K562 (cell line): ENCODE results near the gene URM1. TPM values are rescaled to one million over a fixed set of nuclear protein-coding genes. Genes with fewer than 3 reads are reported as not detected.
A peak's percentile ranks its signal among the peaks of the same experiment; 100 is the strongest.

Experiments used
- BCOR ChIP-seq: fragments of 450-650 bp; IDR thresholded peaks from 2 replicates; pipeline ENCODE4 v1.6.1; 2016
- CCAR2 ChIP-seq: fragments of 200-400 bp; formaldehyde crosslinking; IDR thresholded peaks from 2 replicates; pipeline ENCODE4 v1.6.1; 2017; ENCODE audit warnings: mild to moderate bottlenecking, low read depth, low read length
- COPS2 ChIP-seq: fragments of 450-650 bp; conservative IDR thresholded peaks from 2 replicates; pipeline ENCODE4 v1.6.1; 2016; ENCODE audit warnings: mild to moderate bottlenecking, moderate library complexity
- CREB1 ChIP-seq, 2 experiments: sonication (generic) in 1 of 2; formaldehyde crosslinking in 1 of 2; IDR thresholded peaks; 2 replicates each; pipeline versions ENCODE4 v1.6.1 to v1.8.0; 2012 to 2022; ENCODE audit warnings: inconsistent platforms in 1 of 2, mild to moderate bottlenecking in 1 of 2, missing genetic modification reagents in 1 of 2, moderate library complexity in 1 of 2
- CREM ChIP-seq: IDR thresholded peaks from 2 replicates; pipeline ENCODE4 v1.6.1; 2014; ENCODE audit warnings: antibody characterized with exemption, low read depth
- ETV6 ChIP-seq, 3 experiments: fragments of 150-350 bp in 1 of 3; sonication (generic) in 1 of 3; formaldehyde crosslinking in 1 of 3; IDR thresholded peaks; 2 replicates each; pipeline versions ENCODE4 v1.6.1 to v1.8.0; 2014 to 2022; ENCODE audit warnings: borderline replicate concordance in 2 of 3, low read depth in 2 of 3, antibody characterized with exemption in 1 of 3, low read length in 1 of 3, mild to moderate bottlenecking in 1 of 3, missing genetic modification reagents in 1 of 3
- FOSL1 ChIP-seq: fragments of 200-800 bp; sonication (Bioruptor generic); conservative IDR thresholded peaks from 2 replicates; pipeline ENCODE4 v1.6.1; 2016; ENCODE audit warnings: missing genetic modification characterization, missing compliant biosample characterization
- GTF2E2 ChIP-seq: fragments of 200-800 bp; sonication (Bioruptor generic); IDR thresholded peaks from 2 replicates; pipeline ENCODE4 v1.6.1; 2016; ENCODE audit warnings: missing genetic modification characterization, missing compliant biosample characterization
- ILF3 ChIP-seq: fragments of 450-650 bp; IDR thresholded peaks from 2 replicates; pipeline ENCODE4 v1.6.1; 2018; ENCODE audit warnings: antibody characterized with exemption, mild to moderate bottlenecking, moderate library complexity, borderline replicate concordance
- RREB1 ChIP-seq: fragments of 250-450 bp; sonication (Bioruptor Pico); IDR thresholded peaks from 2 replicates; pipeline ENCODE4 v1.4.0; 2020
- TARDBP ChIP-seq: fragments of 450-650 bp; IDR thresholded peaks from 2 replicates; pipeline ENCODE4 v1.6.1; 2016
- U2AF1 ChIP-seq: fragments of 200-400 bp; formaldehyde crosslinking; optimal IDR thresholded peaks from 2 replicates; pipeline ENCODE3; 2017; ENCODE audit warnings: mild to moderate bottlenecking, low read depth, low read length, moderate library complexity
- VEZF1 ChIP-seq: fragments of 200-800 bp; sonication (Bioruptor generic); IDR thresholded peaks from 2 replicates; pipeline ENCODE4 v1.6.1; 2017; ENCODE audit warnings: missing genetic modification characterization, missing compliant biosample characterization
- ZNF57 ChIP-seq: fragments of 450-650 bp; formaldehyde crosslinking; IDR thresholded peaks from 2 replicates; pipeline ENCODE4 v1.4.0; 2020; ENCODE audit warnings: mild to moderate bottlenecking, moderate library complexity
- ZNF592 ChIP-seq: fragments of 450-650 bp; IDR thresholded peaks from 2 replicates; pipeline ENCODE4 v1.6.1; 2017; ENCODE audit warnings: antibody characterized with exemption, mild to moderate bottlenecking
- polyA plus RNA-seq, 8 experiments: library from polyadenylated mRNA; depleted of rRNA in 4 of 8; stranded (reverse) in 5 of 8; unstranded in 3 of 8; fragments of >200 nt; fragmentation: Nextera tagmentation in 2 of 8; fragmentation: Illumina TruSeq in 1 of 8; extraction: Ambion mirVana in 2 of 8; extraction: Trizol in 1 of 8; gene quantifications; 2 replicates each; pipeline versions ENCODE4 v1.2.1 to v1.2.3, GENCODE V29; 2011 to 2014; ENCODE audit warnings: inconsistent platforms in 1 of 8, missing spikeins in 1 of 8
- total RNA-seq, 7 experiments: library from RNA; depleted of rRNA in 6 of 7; stranded (reverse); fragments of >200 nt in 6 of 7; fragmentation: Illumina TruSeq in 2 of 7; extraction: Trizol in 2 of 7; gene quantifications; 2 replicates each; pipeline versions ENCODE4 v1.2.1 to v1.2.3, GENCODE V29; 2011 to 2021; ENCODE audit warnings: low replicate concordance in 1 of 7

Gene URM1
- total and polyA plus RNA-seq, 9 of the 15 experiments (the other 6 are each of a cell fraction or from before 2014, with no cell fraction given) = 10.1 to 88.9 (median 53.3) TPM

DNA sequence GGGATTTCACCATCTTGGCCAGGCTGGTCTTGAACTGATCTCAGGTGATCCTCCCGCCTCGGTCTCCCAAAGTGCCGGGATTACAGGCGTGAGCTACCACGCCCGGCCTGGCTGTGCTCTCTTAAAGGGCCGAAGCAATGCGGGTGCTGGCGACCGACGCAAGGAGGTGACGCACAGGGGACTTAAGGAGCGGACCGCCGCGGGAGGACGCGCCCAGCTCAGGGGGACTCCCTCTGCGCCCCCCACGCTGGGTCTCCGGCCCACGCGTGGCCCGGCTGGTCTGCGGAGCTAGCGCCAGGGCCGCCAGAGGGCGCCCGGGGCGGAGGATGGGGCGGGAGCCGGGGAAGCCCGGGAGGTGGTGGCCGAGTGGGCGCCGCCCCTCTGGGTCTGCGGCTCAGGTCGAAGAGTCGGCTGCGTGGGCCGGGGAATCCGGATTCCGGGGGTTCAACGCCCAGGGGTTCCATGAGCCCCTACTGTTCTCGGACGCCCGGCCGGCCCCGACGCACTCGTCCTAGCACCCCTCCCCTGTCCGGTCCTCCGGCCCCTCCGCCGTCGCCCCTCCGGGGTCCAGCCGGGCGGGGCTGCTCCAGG, 49.0 kb downstream of the URM1 start (continued):
- TF ChIP-seq ETV6 (IDR thresholded peaks at IDR 0.05; ENCODE audit: borderline replicate concordance in 1 of 2, low read depth in 2 of 2, low read length in 1 of 2) = no peak
- no peak for TF ChIP-seq ETV6 (CRISPR knock-in tag; IDR thresholded peaks at IDR 0.05; ENCODE audit: borderline replicate concordance)
- peak; percentile 82 for TF ChIP-seq U2AF1
- TF ChIP-seq FOSL1 (tag) = no peak
- peak; percentile 96 for TF ChIP-seq TARDBP
- peak; percentile 85 for TF ChIP-seq VEZF1 (CRISPR knock-in tag)
- TF ChIP-seq COPS2 = no peak
- no peak for TF ChIP-seq ZNF57 (CRISPR knock-in tag)
- 0 out of 2 replicates have a peak, but pooled peaks have one; percentile 41 for TF ChIP-seq RREB1 (CRISPR knock-in tag)
- no peak for TF ChIP-seq ILF3
- TF ChIP-seq BCOR = peak; percentile 50; the same call in 1 of the 2 replicates
- no peak for TF ChIP-seq CCAR2
- peak; percentile 87 for TF ChIP-seq CREM
- TF ChIP-seq GTF2E2 (tag) = no peak
- TF ChIP-seq CREB1 (IDR thresholded peaks at IDR 0.05) = peak; percentile 65
- TF ChIP-seq CREB1 (CRISPR knock-in tag; IDR thresholded peaks at IDR 0.05) = 0 out of 2 replicates have a peak, but pooled peaks have one; percentile 35
- peak; percentile 73 for TF ChIP-seq ZNF592
